Subcutaneous adipose tissue (tissue), 4 donors: ENCODE results near the gene MARCHF6. TPM values are rescaled to one million over a fixed set of nuclear protein-coding genes. Genes with fewer than 3 reads are reported as not detected.

ENCODE experiments used
- total RNA-seq, 4 donors: library from RNA; depleted of rRNA; stranded (reverse); fragments of >200 nt; gene quantifications; one replicate each; pipeline ENCODE4 v1.1.0, GENCODE V29; 2016
- TF ChIP-seq, protein P1 (sequence below): fragments of 450-650 bp; IDR thresholded peaks from one replicate; pipeline ENCODE4 v1.5.1; 2016; ENCODE audit warnings: low read depth, mild to moderate bottlenecking, control low read depth, antibody characterized with exemption, moderate library complexity

The MARCHF6 gene
- total RNA-seq, 4 donors from 2014 or later, result 80.1 to 136 (median 108) TPM

DNA sequence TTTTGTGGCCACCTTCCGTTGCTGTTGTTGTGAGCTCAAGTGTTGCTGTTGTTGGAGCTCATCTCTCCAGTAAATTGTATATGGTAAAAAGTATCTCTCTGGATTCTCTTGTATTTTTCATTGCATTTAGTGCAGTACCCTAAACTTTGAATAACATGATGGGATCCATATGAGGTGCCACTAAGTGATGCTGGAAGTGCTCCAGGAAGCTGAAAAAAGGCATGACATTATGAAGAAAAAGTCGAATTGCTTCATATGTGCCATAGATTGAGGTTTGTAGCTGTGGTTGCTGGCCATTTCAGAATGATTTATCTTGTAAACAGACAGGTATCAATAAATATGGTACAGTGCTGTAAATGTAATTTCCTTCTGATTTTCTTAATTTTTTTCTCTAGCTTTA, 5.5 kb downstream of the MARCHF6 start:
- TF ChIP-seq, protein P1, sequence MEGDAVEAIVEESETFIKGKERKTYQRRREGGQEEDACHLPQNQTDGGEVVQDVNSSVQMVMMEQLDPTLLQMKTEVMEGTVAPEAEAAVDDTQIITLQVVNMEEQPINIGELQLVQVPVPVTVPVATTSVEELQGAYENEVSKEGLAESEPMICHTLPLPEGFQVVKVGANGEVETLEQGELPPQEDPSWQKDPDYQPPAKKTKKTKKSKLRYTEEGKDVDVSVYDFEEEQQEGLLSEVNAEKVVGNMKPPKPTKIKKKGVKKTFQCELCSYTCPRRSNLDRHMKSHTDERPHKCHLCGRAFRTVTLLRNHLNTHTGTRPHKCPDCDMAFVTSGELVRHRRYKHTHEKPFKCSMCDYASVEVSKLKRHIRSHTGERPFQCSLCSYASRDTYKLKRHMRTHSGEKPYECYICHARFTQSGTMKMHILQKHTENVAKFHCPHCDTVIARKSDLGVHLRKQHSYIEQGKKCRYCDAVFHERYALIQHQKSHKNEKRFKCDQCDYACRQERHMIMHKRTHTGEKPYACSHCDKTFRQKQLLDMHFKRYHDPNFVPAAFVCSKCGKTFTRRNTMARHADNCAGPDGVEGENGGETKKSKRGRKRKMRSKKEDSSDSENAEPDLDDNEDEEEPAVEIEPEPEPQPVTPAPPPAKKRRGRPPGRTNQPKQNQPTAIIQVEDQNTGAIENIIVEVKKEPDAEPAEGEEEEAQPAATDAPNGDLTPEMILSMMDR, result no peak

DNA sequence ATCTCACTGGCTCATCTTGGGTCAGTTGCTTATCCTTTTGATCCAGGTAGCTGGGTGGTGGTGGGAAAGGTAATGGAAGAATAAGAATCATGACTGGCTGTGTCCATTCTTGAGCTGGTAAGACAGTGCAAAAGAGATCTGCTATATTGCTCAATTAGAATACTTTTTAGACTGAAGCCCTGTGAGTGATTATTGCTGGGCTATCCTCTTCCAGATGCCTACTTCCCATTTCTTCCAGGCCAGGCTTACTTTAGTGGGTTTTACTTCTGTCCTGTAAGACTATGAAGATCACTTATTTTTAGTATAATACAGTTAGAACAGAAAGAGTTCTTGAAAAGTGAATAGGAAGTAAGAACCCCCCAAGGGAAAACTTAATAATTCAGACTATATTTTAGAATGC, 7.2 kb downstream of the MARCHF6 start:
- TF ChIP-seq, protein P1, result no peak

DNA sequence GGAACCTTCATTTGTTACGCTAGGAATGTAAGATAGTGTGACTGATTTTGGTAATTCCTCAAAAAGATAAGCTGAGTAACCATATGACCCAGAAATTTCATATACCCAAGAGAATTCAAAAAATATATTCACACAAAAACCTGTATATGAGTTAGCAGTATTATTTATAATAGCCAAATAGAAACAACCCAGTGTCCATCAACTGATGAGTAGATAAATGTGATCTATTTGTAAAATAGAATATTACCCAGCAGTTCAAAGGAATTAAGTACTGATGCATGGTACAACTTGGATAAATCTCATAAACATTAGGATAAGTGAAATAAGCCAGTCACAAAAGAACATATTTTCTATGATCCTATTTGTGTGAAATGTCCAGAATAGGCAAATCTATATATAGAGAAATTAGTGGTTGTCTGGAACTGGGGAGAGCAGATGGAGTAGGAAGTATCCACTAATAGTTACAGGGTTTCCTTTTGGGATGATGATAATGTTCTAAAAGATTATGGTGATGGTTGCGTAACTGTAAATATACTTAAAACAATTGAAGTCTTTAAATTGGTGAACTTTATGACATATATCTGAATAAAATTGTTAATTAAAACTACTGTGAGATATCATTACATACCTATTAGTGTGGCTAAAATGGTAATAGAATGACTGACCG, 10.2 kb downstream of the MARCHF6 start:
- TF ChIP-seq, protein P1, result no peak

DNA sequence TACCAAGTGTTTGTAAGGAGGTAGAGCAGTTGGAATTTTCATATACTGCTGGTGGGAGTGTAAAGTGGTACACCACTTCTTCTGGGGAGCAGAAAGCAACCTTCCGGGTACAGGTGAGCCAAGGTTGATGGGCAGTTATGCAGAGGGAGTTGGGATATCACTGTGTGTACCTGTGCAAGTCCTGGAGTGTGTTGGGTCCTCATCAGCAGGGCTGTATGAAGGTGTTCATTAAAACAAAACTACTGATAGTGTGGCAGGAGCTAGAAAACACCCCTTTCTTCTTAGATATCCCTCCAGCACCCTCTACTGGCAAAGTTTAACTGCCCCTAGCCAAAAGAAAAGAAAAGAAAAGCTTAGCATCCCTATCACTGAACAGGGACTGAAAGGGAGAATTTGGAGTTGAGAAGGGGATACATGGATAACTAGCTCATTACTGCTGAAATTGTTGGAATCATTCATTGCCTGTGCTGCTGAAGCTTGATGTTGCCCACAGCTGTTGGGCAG, 10.7 kb downstream of the MARCHF6 start:
- TF ChIP-seq, protein P1, result no peak

DNA sequence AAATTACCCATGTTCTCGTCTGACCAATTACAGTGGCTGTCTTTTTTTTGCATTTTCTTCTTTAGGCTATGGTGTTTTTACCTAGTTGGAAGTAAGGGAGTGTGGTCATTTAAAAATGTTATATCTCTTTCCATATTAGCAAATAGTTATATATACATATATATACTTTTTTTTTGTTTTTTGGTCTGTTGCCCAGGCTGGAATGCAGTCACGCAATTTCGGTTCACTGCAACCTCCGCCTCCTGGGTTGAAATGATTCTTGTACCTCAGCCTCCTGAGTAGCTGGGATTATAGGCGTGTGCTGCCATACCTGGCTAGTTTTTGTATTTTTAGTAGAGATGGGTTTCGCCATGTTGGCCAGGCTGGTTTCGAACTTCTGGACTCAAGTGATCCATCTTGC, 12.3 kb downstream of the MARCHF6 start:
- TF ChIP-seq, protein P1, result no peak

DNA sequence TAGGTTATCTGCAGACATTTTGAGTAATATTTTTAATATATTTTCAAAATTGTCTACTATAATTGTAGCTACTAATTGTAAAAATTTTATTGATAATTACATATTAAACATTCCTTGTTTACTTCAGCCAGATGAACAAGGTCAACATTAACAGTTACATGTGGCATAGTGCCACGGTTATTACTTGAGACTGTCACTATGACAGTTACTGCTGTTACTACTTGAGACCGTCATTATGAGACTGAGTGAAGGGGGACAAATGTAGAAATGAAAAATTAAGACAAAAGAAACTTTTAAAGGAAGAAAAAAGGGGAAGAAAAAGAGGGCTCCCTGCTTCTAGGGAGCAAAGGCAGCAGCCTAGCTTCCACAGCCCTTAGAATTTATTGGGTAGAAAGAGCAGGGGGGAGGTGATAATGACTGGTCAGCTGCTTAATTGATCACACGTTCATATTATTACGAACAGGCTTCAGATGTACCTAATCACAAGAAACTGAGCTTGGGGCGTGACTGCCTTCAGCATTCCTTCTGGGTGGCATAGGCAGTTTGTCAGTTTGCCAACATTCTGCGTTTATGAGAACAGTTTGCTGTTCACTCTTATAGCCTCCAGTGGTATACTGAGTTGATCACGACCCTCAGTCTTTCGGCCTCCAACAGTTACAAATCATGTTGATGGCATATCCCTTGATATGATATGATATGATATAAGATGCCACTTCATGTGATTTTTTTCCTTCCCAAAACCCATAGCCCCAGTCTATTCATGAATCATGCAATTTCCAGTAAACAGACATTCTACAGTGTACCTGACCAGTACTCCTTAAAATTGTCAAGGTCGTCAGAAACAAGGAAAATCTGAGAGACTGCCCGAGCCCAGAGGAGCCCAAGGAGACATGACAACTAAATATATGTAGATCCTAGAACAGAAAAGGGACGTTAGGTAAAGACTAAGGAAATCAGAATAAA, 13.1 kb downstream of the MARCHF6 start:
- TF ChIP-seq, protein P1, result no peak

DNA sequence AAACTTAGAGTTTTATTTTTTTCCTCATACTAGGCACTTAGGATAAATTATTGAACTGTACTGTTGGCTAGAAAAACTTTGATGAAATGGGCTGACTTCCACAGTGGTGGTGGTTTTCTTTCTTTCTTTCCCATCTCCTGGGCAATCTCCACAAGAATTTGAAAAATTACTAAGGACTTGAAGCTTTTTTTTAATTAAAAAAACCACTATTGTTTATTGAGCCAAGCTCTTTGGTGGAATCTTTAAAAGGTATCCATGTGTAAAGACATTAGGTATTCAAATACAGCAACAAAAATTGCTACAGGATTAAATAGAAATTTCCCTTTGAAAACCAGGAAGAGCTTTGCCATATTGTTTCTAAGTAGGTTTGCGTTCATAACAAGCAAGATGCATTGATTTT, 14.1 kb downstream of the MARCHF6 start:
- TF ChIP-seq, protein P1, result no peak
